Activated CD8-positive, alpha-beta memory T cell treated with anti-CD3 and anti-CD28 coated beads for 48 hours (primary cell): Measurements from ENCODE around the gene SDS.
"Not testable (repeated sequence)": the region's sequence is repeated elsewhere in the genome, so short reads cannot be mapped to it uniquely, and the experiment has no call there.

Source experiments
- DNase-seq, 3 experiments: peaks; one replicate each; pipeline ENCODE4 v3.0.0-alpha.2; 2020; ENCODE audit warnings: low read depth in 2 of 3, low spot score in 2 of 3

SDS gene

DNA sequence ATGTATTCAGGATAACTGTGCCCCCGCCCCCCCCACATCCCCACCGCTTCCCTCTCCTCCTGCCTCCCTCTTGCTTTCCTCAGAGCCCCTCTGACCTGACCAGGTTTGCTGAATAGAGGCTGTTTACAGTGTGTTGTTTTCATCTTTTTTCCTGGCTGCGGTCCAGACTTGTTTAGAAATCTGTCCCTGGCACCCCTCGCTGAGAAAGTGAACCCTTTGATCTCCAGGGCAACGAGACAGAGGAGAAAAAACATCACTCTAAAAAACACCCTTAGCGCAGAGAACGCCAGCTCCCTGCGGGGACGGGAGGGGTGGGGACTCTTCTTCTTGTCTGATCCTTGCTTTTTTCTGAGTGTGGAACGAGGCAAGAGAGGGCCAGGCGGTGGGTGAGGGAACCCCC, 22.5 kb downstream of the SDS start:
- DNase-seq, result no peak

DNA sequence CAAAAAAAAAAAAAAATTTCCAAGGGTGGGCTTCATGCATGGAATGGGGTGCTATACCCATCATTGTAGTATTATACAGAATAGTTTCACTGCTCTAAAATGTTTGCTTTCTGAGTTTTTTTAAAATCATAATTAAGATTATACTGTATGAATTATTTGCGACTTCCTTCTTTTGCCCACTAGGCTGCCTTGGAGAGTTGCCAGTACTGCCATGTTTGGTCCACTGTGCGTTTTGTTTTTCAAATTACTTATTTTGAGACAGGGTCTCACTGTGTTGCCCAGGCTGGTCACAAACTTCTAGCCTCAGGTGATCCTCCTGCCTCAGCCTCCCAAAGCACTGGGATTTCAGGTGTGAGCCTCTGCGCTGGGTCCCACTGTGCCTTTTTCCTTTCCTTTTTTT, 25.4 kb downstream of the SDS start:
- no peak for DNase-seq

DNA sequence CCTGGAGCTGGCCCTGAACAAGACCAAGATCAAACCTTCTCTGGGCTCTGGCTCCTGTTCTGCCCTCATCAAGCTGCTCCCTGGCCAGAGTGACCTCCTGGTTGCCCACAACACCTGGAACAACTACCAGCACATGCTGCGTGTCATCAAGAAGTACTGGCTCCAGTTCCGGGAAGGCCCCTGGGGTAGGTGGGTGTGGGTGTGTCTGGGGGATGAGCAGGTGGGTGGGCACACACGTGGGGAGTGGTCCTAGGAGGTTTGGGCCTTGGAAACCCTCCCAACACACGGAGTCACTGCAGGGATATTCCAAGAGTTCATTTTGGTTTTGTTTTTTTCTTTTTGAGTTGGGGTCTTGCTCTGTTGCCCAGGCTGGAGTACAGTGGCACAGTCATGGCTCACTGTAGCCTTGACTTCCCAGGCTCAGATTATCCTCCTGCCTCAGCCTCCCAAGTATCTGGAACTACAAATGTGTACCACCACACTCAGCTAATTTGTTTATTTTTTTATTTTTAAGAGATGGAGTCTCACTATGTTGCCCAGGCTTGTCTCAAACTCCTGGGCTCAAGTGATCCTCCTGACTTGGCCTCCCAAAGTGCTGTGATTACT, 28.8 kb downstream of the SDS start:
- DNase-seq, result no peak

DNA sequence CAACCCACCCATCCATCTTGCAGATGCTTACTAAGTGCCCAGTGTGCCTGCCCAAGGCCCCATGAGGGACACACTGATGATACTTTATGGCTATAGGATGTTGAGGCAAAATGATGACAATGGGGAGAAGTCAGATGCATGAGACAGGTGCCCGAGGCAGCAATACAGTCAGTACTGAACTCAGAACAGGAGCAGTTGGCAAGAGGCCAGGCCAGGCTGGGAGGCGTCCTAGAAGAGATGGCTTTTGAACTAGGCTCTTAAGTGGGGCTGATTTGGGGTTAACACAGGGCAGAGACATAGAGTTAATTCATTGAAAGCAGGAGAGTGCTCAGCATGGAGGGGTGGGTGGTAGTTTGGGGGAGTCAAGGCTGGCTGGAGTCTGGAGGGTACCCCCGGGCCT, 29.7 kb downstream of the SDS start:
- no peak for DNase-seq

DNA sequence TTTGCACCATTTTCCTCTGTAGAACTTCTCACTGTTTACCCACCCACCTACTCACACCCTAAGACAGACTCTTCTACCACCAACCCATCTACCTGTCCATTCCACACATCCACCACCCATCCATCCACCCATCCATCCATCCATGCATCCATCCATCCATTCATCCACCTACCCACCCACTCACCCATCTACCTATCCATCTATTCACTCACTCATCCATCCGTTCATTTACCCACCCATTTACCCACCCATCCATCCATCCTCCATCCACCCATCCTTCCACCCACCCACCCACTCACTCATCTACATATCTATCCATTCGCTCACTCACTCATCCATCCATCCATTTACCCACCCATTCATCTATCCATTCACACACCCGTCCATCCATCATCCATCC, 30.2 kb downstream of the SDS start:
- DNase-seq, result no peak

DNA sequence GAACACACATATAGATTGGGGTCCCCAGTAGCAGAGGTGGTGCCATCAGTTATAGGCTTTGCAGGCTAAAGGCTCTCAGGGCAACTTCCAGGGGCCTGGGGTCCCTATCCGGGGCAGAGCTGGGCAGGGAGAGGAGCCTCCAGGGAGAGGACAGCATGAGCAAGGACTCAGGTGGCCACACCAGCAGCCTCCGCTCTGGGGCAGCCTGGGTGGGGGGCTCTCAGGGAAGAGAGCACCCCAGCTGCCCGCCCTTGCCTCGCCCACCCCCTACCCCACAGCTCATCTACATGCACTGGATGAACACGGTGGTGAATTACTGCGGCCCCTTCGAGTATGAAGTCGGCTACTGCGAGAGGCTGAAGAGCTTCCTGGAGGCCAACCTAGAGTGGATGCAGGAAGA, 31.3 kb downstream of the SDS start:
- DNase-seq, result no peak

DNA sequence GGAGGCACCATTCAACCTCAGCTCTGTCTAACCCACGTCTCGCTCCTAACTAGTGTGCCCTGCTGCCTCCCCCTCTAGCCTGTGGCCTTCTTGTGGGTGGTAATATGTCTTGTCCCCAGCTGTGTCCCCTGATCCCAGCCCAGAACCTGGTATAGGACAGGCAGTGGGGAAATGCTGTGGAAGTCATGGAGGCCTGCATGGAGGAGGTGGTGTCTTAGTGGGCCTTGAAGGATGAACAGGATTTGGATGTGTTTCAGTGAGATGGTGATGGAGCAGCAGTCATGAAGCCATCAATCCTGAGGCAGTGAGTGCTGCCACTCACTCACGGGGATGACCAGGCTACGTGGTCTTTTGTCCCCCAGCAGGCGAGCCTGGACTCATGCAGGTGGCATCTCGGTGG, 31.9 kb downstream of the SDS start:
- DNase-seq, result no peak

DNA sequence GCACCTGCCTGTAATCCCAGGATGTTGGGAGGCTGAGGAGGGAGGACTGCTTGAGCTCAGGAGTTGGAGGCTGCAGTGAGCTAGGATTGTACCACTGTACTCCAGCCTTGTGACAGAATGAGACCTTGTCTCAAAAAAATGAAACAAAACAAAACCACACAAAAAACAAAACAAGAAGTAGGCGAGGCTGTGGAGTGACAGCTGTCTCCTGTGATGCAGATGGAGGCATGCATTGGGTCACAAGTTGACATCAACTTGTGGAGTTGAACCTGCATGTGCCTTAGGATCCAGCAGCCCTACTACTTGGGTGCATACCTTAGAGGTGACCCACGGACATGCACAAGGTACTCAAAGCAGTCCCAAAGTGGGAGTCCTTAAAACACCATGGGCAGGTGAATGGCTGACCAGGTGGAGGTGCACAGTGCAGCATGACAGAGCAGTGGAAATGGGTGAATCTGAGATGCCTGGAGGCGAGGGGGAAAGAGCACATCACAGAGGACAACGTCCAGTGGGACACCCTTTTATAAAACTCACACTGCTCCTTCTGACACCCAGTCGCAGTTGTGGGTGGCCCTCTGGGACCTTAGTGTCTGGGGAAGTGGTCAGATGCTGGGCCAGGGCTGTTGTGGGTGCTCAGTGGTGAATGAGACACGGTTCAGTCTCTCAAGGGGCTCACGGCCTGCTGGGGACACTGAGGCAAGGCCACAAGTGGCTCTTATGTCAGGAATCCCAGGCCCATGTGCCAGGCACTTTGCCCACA, 32.6 kb downstream of the SDS start:
- DNase-seq, result no peak

DNA sequence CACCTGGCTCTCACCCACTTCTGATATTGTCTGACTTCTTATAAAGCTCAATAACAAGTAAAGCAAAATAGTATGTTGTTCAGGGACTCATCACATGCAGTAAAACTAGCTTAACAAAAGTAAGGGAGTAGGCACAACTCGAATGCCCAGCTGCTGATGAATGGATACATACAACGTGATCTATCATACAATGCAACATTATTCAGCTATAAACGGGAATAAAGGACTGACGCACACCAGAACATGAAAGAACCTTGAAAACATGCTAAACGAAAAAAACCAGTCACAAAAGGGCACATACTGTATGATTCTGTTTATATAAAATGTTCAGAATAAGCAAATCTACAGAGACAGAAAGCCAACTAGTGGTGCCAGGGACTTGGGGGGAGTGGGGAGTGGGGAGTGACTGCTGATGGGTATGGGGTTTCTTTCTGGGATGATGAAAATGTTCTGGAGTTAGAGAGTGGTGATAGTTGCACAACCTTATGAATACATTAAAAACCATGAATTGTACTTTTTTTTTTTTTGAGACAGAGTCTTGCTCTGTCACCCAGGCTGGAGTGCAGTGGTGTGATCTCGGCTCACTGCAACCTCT, 34.2 kb downstream of the SDS start:
- no peak for DNase-seq

DNA sequence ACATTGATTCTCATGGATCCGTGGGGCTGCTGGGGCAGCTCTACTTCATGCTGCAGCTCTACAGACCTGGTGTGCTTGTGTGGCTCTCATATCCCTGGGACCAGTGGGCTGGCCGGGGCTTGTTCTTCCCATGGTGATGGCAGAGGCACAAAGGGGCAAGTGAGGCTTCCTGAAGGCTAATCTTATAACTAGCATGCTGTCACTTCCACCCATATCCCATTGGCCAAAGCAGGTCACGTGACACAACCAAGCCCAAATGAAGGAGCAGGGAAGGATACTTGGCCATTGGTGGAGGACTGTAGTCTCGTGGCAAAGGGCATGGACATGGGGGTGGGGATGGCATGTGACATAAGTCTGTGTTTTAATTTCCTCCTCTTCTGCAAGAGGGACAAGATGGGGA, 35.4 kb downstream of the SDS start:
- no peak for DNase-seq

DNA sequence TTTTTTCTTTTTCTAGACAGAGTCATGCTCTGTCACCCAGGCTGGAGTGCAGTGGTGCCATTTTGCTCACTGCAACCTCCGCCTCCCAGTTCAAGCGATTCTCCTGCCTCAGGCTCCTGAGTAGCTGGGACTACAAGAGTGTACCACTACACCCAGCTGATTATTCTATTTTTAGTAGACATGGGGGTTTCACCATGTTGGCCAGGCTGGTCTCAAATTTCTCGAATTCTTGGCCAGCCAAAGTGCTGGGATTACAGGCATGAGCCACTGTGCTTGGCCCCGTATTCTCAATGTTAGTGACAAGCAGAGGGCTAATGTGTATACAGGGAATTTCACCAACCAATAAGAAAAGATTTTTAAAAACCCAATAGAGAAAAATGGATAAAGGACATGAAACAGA, 36.9 kb downstream of the SDS start:
- no peak for DNase-seq

DNA sequence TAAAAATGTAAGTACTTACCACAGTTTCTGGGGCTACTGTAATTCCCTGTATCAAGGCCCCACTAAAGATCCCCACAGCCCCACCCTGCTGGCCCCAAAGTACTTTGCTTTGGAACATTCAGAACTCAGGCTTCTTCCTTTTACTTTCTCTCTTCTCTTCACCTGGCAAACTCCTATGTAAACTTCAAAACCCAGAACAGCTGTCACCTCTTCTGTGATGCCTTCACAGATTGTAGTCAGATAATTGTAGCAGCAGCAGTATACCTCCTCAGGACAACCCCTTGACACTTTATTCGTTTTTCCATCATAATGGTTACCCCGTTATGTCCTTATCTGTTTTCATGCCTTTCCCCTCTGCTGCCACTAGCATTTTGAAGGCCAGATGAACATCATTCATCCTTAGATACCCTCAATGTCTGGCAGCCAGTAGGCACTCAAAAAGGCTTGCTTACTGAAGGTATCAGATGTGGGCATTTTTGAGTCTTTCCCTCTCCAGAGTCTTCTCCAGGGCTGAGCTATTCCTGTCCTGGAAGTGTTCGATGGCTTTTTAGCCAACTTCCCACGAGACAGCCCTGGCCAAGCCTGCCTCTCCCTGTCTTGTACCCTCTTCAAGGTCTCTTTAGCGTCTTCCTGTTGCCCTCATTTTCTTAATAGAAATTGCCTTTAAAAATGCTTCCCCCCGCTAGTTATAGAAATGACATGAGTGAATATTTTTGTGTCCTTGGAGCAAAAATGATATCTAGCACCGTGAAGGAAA, 37.9 kb downstream of the SDS start:
- DNase-seq, result no peak

DNA sequence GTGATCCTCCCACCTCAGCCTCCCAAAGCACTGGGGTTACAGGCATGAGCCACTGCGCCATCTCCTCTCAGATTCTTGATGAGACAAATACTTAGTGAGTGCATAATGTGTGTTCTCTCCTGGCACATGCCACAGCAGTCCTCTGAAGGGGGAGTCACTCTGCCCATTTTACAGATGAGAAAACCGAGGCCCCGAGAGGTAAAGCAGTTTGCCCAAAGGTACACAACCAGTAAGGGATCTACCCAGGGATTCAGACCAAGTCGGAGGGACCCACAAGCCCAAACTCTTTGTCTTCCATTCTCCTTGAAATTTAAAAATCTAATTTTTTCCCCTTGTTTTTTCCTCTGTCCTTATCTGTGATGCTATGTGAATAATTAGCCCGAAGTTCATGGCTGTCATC, 39.0 kb downstream of the SDS start:
- no peak for DNase-seq

DNA sequence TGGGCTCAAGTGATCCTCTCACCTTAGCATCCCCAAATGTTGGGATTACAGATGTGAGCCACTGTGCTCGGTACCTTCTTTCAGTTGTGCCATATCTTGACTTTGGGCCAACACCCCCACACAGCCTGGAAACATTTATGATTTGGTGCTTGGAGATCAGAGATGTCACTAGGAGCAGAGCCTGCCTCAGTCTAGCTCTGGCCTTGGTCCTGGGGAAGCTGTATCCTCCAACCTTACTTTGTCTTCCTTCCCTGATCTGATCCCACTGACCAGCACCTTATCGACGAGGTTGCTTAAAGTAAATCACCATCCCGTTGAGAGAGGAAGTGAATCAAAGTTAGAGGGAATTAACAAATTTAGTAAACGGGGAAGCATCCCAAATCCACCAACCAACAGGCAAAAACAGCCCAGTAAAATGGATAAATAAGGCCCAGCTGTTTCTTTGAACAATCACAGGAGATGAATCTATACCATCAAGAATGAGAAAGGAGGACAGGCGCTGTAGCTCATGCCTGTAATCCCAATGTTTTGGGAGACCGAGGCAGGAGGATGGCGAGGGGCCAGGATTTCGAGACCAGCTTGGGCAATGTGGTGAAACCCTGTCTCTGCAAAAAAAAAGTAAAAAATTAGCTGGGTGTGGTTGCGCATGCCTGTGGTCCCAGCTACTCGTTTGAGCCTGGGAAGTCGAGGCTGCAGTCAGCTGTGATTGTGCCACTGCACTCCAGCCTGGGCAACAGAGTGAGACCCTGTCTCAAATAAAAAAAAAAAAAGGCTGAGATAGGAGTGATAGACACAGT, 41.9 kb downstream of the SDS start:
- no peak for DNase-seq

DNA sequence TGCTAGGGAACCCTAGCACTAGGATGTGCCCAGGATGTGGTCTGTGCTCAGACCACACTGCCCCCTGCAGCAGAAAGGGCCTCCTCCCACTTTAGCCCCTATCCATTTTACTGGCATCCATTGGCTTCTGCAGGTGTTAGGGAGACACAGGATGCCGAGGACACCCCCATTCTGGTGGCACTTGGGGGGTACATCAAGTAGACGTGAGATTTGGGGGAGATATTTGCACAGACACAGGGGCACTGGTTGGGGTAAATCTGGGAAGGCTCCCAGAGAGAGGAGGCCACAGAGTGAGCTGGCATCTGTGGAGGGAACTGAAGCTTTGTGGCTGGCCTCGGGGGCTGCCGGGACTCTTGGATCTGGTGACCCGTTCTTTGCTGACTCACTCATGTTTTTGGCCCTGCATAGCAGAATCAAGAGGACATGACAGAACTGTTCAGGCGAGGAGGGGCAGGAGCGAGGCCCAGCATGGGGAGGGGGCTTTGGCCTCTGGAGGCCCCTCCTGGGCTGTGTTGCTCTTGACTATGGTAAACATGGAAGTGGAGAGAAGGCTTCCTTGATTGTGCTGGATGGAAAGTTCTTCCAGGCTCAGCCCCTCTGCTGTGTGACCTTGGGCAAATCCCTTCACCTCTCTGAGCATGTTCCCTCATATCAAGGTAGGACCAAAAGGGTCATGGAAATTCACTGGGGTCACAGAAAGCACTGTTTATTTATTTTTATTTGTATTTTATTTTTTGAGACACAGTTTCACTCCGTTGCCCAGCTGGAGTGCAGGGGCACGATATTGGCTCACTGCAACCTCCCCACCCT, 43.5 kb downstream of the SDS start:
- peak in 1 of 3 experiments; percentile 6 for DNase-seq

DNA sequence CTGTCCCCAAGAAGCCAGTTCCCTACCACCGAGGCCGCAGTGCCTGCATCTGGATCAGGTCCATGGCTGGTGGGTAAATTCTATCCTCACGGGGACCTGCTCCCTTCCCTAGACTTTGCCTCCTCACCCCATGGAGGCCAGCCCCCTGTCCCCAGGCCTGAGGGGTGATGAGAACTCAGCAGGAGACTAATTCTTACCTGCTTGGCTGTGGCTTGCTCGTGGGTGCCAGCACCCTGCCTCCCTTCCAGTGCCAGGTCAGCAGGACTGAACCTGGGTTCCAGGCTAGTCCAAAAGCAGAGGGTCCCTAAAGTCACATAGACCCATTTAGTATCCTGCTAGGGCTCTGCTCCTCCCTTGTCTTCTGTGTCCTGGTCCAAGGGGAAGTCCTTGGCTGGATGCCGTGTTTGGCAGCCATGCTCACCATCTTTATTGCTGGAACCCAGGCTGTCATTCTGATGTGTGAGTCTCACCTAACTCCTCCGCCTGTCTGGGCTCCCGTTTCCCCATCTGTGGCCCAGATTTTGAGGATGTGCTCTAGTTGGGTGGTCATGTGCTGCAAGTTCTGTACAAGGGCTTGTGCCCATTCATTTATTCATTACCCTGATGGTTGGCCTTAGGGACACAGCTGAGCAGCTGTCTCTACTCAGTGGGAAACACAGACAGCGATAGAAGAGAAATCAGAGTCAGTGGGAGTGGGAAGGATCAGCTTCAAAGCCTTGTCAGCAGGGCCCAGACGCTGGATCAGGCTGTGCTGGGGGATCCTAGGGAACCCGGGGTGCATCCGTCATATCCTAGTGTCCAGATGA, 44.4 kb downstream of the SDS start:
- peak in 1 of 3 experiments; percentile 3 for DNase-seq

DNA sequence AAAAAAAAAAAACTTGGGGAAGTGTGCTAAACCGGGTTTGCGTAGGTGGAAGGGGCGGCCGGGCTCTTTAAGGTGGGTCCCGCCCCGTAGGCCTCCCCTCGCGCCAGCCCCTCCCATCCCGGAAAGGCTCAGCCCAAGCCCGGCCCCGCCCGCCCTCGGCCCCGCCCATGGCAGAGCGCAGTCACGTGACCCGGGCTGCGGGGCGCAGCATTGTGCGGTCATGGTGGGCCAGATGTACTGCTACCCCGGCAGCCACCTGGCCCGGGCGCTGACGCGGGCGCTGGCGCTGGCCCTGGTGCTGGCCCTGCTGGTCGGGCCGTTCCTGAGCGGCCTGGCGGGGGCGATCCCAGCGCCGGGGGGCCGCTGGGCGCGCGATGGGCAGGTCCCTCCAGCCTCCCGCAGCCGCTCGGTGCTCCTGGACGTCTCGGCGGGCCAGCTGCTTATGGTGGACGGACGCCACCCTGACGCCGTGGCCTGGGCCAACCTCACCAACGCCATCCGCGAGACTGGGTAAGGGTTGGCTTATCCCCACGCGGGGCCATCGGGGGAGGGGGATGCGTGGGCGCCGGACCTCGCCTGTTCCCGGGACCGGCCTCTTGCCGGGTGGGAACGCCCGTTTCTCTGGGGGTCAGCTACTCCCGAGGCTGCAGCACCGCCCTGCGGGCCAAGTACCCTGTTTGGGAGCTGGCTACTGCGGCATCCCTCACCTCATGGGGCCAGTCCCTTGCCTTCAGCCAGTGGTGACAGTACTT, 45.1 kb downstream of the SDS start, which contains the start of gene PLBD2:
TSS of gene PLBD2 (plus strand) at position 207 of the 752 bp plus-strand sequence. CDS start at position 221, 14 bp downstream.
- peak; percentile 75 to 86 (median 81) for DNase-seq

DNA sequence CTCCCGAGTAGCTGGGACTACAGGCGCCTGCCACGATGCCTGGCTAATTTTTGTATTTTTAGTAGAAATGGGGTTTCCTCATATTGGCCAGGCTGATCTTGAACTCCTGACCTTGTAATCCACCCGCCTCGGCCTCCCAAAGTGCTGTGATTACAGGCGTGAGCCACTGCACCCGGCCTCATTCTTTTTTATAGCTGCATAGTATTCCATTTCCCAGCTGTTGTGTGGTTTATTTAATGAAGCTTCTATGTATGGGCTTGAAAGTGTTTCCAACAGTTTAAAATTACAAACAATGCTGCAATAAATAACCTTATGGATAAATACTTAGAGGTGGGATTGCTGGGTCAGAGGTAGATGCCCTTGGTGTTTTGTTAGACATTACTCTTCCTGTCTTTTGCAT, 49.5 kb downstream of the SDS start:
- not testable (repeated sequence) for DNase-seq

DNA sequence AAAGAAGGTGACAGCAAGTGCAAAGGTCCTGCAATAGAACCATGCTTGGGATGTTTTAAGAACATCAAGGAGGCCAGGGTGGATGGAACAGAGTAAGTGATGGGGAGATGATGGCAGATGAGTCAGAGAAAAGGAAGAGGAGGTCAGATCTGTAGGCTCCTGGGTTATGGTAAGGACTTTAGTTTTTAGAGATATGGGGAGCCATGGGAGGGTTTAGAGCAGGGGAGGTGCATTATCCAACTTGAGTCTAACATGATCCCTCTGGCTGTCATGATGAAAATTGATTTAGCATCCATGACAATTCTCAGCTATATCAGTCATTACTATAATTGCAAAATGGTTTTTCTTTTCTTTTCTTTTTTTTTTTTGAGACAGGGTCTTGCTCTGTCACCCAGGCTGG, 52.6 kb downstream of the SDS start:
- DNase-seq, result no peak
